ENCODE results near the gene ANKRD16.
"Not testable (repeated sequence)": the region's sequence is repeated elsewhere in the genome, so short reads cannot be mapped to it uniquely, and the experiment has no call there.

Gene ANKRD16

DNA sequence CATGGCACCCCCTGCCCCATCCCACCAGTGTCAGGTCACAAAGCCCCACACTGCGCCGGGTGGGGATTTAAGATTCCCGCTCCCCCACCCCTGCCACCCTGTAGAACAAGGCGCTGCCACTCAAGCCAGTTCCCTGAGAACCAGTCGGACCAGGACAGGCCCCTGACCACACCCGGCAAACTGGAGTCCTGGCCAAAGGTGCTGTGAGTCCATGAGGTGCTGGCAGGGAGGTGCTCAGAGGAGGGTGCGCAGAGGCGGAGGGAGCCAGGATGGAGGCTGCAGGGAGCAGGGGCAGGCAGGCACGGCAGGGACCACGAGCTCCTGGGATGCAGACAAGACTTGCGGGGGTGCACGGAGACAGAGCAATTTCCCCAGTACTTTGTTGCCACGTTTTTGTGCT is 56.7 kb downstream of the ANKRD16 start:
- DNase-seq, result no peak

DNA sequence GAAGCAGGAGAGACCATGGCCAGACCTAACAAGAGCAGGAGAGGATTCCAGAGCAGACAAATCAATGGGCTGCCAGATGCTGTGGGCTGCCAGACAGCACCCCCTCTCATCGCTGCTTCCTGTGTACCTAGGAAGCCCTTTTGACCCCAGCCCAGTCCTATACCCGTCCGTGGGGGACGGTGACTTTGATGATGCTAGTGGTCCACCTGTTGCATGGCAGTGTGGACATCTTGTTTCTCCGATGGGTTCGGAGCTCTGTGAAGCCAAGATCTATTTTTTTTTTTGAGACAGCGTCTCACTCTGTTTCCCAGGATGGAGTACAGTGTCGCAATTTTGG is 58.3 kb downstream of the ANKRD16 start:
- DNase-seq, result no peak

DNA sequence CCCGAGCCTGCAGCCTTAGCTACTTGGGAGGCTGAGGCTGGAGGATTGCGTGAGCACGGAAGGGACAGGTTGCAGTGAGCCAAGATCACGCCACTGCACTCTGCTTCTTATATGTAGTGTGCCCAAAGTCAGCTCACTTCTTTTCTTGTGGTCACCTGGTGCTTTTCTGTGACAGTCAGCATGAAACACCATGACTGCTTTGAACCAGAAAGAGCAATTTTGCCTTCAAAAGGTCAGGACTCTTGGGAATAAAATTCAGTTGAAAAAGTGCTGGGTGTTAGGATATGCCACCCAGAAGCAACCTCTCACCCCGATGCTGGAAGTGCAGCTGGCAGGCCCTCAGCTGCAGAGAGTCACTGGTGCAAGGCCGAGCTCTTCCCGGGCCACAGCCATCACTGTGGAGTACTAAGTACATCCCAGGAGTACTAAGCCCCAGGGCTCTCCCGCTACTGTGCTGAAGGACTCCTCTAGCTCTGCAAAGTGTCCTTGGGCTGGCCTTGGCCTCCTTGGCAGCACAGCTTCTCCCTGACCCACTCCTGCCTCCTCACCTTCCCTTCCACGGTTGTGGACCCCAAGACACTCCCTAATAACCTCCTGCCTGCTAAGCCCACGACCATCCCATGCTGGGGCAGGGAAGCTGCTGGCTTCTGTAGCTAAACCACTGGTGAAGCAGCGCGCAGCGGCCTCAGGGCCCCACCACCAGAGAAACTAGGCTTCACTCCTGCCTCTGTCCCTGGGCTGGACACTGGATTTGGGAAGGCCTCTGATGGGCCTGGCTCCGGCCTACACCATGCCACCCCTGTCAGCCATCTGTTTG is 58.9 kb downstream of the ANKRD16 start:
- no peak for DNase-seq

DNA sequence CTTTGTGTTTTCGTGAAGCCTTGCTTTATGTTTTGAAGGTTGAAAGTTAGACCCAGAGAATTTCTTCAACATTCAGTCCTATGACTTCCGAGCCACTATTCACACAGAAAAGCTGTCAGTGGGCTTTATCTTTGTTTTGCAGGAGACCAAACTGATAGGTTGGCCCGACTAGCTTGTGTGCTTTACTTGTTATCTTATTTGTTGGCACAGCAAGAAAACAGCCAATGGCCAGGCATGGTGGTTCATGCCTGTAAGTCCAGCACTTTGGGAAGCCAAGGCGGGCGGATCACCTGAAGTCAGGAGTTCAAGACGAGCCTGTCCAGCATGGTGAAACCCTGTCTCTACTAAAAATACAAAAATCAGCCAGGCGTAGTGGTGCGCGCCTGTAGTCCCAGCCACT is 60.4 kb downstream of the ANKRD16 start:
- no peak for DNase-seq

DNA sequence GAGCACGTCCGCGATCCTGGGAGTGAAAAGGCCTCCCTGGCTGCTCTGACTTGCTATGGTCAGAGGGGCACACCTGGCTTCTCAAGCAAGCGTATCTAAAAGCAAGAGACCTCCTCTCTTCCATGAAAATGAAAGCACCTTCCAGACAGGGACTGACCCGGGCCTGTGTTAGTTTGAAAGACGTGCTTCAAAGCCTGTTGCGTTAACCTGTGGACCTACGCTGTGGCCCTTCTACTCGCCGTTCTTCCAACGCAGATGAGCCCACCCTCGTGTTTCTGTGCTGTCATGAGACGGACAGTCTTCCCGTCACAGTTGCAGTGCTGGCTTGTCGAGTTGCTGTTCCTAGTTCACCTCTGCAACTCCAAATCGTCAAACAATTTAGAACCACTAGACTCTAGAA is 61.0 kb downstream of the ANKRD16 start:
- no peak for DNase-seq

DNA sequence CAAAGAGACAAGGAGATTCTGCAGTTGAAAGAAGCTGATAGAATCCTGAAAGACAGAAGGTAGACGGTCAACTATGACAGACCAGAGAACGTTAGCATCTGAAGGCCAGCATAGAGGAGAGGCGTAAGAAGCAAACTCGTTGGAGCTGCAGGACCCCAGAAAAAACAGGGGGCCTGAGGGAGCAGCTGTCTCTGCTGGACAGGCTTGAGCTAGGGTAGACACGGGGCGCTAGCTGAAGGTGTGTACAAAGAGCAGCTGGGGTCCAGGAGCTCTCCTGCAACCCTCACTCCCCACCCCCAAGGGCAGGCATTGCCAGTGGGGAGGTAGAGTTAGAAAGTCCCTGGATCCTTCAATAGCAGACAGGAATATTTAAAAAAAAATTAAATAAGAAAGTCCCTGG is 61.9 kb downstream of the ANKRD16 start:
- DNase-seq, result no peak

DNA sequence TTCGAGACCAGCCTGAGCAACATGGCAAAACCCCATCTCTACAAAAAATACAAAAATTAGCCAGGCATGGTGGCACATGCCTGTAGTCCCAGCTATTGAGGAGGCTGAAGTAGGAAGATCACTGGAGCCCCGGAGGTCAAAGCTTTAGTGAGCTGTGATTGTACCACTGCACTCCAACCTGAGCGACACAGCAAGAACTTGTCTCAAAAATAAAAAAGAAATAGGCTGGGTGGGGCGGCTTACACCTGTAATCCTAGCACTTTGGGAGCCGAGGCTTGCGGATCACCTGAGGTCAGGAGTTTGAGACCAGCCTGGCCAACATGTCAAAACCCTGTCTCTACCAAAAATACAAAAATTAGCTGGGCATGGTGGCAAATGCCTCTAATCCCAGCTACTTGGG is 63.2 kb downstream of the ANKRD16 start:
- DNase-seq, result not testable (repeated sequence)

DNA sequence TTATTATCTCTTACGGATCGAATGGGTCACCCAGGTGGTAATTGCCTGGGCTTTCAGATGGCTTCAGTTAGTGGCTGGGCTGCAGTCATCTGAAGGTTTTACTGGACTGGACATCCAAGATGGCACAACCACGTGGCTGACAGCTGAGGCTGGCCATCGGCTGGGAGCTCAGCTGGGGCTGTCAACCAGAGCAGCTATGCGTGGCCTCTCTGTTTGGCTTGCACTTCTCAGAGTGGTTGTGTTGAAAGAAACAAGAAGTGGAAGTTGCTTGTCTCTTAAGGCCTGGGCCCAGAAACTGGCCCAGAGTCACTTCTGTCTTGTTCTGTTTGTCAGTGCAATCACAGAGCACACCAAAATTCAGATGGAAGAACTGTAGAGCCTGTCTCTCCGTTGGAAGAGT is 70.8 kb downstream of the ANKRD16 start:
- DNase-seq, result no peak

DNA sequence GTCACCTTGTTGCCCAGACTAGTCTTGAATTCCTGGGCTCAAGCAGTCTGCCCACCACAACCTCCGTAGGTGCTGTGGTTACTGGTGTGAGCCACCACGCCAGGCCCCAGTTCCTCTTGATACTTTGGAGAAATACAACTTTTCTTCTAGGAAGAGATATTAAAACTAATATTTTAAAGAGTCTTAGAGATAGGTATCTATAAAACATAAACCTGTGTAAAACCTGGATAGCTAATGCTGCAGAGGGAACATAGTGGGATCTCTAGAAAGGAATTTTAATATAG is 71.7 kb downstream of the ANKRD16 start:
- no peak for DNase-seq

DNA sequence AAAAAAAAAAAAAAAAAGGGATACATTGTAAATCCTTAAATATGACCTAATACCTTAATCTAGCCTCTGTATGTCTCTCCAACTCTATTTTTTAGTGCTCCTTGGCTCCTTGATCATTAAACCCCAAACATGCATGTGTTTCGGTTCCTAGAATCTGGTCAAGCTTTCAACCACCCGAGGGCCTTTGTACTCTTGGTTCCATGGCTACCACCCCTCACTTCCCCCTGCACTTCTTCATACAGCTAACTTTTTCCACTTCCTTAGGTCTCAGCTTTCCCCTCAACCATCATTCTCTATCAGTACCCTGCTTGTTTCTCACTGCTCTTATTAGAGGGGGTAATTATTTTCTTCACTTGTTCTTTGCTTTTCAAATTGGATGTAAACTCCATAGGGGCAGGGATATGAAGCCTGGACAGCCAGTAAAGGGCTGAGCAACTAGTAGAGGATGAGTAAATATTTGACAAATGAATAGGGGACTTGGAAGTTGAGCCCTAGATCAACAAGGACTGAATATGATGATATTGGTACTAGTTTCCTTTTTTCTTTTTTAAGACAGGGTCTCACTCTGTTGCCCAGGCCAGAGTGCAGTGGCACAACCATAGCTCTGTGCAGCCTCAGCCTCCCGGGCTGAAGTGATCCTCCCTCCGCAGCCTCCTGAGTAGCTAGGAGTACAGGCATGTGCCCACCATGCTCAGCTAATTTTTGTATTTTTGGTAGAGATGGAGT is 72.2 kb downstream of the ANKRD16 start:
- no peak for DNase-seq

DNA sequence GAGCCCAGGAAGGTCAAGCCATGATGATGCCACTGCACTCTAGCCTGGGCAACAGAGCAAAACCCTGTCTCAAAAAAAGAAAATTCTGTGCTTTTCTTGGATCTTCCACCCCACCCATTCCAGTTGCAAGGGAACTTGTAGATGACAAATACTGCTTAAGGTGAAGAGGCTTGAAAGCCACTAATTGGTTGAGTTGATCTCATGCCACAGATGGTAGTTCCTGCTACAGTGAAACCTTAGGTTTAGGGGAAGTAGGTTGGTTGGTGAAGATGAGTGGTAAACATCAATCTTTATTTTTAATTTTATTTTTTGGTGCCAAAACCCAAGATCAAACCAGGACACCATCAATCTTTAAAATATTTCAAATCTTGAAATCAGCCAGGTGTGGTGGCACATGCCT is 73.5 kb downstream of the ANKRD16 start:
- peak in 1 of 2 experiments; percentile 22 for DNase-seq

DNA sequence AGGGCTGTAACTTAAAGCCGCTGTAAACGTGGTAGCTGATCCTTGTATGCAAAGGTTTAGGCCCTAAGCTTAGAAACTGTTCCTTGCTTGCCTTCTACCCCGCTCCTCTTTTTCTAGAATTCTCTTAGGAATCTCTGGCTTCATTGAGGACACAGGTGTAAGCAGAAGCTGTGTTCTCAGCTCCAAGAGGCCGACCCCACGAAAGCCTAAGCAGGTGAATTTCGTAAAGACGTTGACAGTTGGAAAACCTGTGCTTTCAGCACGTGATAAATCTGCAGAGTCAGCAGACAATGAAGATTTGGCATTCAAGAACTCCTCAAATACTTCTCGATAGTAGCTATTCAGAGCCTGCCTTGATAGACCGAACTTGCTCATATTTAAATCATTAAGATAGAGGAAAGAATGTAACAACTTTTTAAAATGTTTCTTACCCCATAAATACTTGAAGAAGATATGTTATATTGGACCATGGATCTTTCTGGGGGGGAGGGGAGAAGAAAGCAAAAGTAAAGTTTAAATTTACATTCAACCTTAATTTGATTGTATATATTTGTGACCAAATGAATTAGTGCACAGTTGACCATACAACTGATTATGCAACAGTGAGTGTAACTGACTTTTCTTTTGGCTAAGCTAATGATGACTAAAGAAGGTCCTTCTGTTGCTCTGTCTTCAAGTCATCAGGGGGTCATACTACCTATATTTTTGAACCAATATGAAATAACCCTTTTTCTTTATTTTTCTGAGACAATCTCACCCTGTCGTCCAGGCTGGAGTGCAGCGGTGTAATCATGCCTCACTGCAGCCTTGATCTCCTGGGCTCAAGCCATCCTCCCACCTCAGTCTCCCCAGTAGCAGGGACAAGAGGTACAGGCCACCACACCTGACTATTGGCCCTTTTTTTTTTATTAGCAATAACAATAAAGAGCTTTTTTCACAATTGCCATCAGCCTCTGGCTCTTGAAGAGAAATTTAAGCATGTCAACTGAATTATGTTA is 75.3 kb downstream of the ANKRD16 start:
- DNase-seq, result peak; percentile 55 to 72

DNA sequence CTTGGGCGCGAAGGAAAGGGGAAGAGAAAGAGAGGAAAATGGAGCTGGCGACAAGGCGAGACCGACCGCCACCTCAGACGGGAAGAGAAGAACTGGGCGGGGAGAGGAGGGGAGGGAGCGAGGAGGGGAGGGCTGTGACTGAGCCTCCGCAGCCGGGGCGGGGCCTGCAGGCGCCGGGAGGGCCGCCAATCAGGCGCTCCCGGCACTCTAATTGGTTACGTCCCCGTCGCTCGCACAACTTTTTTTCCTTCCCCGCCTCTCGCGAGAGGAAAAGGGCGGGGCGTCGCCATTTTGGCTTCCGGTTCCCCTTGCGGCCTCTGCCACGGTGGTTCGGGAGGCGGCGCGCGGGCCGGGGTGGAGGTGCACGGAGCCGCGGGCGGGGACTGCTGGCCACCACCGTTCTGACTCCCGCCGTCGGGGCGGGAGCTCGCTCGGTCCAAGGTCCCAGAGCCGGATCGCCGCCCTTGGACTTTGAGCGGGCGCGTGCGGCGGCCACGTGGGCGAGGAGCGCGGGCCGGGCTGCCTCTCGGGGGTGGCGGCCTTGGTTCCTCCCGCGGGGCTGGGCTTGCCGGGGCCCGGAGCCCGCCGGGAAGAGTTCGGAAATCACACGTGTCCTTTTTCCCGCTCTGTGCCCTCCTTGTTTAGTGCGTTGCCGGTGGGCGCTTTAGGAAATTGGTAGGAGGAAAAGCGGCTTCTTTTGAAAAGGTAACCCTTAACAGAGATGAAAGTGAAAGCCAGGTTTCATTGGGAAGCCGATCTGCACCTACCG is 76.2 kb downstream of the ANKRD16 start, which contains the start of gene GDI2:
Gene GDI2, minus strand, starts transcription at position 94 of the 769 bp plus-strand sequence. CDS start 176 bp downstream, outside the sequence.
- peak; percentile 98 to 99 for DNase-seq

DNA sequence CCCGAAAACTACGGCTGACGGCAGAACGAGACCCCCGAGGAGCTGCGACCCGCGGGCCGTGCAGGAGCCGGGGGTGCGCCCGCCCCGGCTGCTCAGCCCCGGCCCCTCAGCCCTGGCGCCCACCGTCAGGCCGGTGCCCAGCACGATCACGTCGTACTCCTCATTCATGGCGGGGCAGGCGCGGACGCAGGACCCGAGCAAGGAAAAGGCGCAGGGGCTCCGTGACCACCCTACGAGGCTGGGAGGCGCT is 76.7 kb downstream of the ANKRD16 start:
- no peak for DNase-seq

DNA sequence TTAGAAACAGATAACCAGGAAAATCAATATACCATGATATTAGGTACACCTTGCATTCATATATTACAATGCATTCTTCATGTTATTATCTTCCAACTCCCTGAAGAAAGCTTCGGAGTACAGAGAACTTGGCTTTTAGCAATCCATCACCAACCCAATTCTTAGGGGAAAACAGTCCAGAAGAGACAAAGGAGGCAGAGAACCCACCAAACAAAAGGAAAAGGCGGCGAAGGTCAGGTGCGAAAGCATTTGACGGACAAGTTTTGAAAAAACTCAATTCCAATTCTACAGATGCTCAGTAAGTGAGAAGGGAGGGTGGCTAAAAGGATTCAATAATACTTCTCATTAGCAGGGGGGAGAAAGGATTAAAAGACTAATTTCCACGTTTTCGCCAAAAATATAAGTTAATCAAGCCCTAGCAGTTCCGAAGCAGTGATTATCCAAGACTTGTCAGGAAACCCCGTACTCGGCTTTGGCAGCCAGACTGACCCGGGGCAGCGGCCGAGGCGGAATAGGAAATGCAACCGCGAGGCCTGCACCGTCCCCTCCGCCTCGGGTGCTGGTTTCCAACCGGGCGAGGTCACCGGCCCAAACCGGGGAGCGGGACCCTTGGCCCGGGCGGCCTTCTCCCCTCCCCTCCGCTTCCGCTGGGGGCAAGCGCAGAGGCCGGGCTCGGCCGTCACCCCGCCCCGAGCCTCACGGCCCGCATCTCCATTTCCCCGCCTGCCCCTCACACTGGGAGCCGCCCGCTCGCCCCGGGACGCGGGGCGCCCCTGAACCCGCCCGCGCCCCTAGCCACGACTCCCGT is 77.2 kb downstream of the ANKRD16 start:
- DNase-seq, result peak; percentile 45 to 60
